22Rv1 (cell line): Measurements from ENCODE around the gene TSC22D4.
"Not testable (repeated sequence)": the region's sequence is repeated elsewhere in the genome, so short reads cannot be mapped to it uniquely, and the experiment has no call there.

ENCODE experiments used
- ZFX ChIP-seq: fragments of 450-650 bp; IDR thresholded peaks from 2 replicates; pipeline ENCODE4 v1.6.1; 2017; ENCODE audit warnings: antibody characterized with exemption, borderline replicate concordance
- TF ChIP-seq, protein P1 (sequence below): fragments of 450-650 bp; IDR thresholded peaks from 2 replicates; pipeline ENCODE4 v1.5.1; 2017; ENCODE audit warnings: mild to moderate bottlenecking

DNA sequence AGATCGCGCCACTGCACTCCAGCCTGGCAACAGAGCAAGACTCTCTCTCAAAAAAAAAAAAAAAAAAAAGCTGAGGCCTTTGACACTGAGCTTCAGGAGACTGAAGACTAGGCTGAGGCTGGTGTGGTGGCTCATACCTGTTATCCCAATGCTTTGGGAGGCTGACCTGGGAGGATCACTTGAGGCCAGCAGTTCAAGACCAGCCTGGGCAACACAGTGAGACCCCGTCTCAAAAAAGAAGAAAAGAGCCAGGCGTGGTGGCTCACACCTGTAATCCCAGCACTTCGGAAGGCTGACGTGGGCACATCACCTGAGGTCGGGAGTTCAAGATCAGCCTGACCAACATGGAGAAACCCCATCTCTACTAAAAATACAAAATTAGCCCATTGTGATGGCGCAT is 31.7 kb downstream of the TSC22D4 start:
- TF ChIP-seq, protein P1, sequence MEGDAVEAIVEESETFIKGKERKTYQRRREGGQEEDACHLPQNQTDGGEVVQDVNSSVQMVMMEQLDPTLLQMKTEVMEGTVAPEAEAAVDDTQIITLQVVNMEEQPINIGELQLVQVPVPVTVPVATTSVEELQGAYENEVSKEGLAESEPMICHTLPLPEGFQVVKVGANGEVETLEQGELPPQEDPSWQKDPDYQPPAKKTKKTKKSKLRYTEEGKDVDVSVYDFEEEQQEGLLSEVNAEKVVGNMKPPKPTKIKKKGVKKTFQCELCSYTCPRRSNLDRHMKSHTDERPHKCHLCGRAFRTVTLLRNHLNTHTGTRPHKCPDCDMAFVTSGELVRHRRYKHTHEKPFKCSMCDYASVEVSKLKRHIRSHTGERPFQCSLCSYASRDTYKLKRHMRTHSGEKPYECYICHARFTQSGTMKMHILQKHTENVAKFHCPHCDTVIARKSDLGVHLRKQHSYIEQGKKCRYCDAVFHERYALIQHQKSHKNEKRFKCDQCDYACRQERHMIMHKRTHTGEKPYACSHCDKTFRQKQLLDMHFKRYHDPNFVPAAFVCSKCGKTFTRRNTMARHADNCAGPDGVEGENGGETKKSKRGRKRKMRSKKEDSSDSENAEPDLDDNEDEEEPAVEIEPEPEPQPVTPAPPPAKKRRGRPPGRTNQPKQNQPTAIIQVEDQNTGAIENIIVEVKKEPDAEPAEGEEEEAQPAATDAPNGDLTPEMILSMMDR, result not testable (repeated sequence)
- TF ChIP-seq ZFX, result not testable (repeated sequence)
